Measurements from ENCODE around the gene TMEM94. TPM values are rescaled to one million over a fixed set of nuclear protein-coding genes. Genes with fewer than 3 reads are reported as not detected.

TMEM94 gene
- total and polyA plus RNA-seq, 2 of the 4 experiments (the other 2 are of a cell fraction) = 8.4 to 64.7 TPM

- no peak overlapping the region for H3K56ac ChIP-seq (ENCODE audit: extremely low read depth, insufficient read depth, low read length)
- no peaks in the 10 kb centered on the region for H3K4me1 ChIP-seq (ENCODE audit: control insufficient read depth, insufficient read depth, low read length)
- POLR2A ChIA-PET (ENCODE audit: unreplicated experiment) = no interaction called here
- H3K23ac ChIP-seq (ENCODE audit: low read depth, low read length) = no peak overlapping the region
- no peak overlapping the region for H3K4me2 ChIP-seq (ENCODE audit: low read depth, low read length)
- no peak overlapping the region for H2AK5ac ChIP-seq (ENCODE audit: low read depth, low read length)
- H2BK5ac ChIP-seq (ENCODE audit: low read depth, low read length, poor library complexity, severe bottlenecking) = no peak overlapping the region
- no peak for DNase-seq
- H3K9ac ChIP-seq (ENCODE audit: low read depth, low read length) = no peak overlapping the region
- no peak overlapping the region for H2BK120ac ChIP-seq (ENCODE audit: low read depth, low read length)
- no peaks in the 10 kb centered on the region; a peak in 1 of 4 replicates for H3K79me1 ChIP-seq (ENCODE audit: low read depth in 1 of 2, low read length in 2 of 2)
- H3K36me3 ChIP-seq (ENCODE audit: control insufficient read depth, insufficient read depth, low read length) = peaks cover 61% of the 10 kb centered on the region
- intact Hi-C loops (cut with micrococcal nuclease) = no loop called here
- H3K4ac ChIP-seq (ENCODE audit: low read depth, low read length) = no peak overlapping the region
- CTCF ChIA-PET = no interaction called here
- H3K4me3 ChIP-seq (ENCODE audit: insufficient read depth, low read depth, low read length) = no peak overlapping the region
- H3K27ac ChIP-seq (ENCODE audit: insufficient read depth, low read length) = no peak overlapping the region
- no peak overlapping the region for H2BK20ac ChIP-seq (ENCODE audit: low read depth, low read length)
- H3K9me3 ChIP-seq (ENCODE audit: control insufficient read depth, insufficient read depth, low read length) = no peaks in the 10 kb centered on the region
- H2AFZ ChIP-seq (replicated peaks; ENCODE audit: low read length, poor library complexity) = no peak overlapping the region
- H3K18ac ChIP-seq (ENCODE audit: low read depth, low read length) = no peak overlapping the region
- in situ Hi-C loops (cut with MboI; ENCODE audit: low sequenced_read_pairs) = no loop called here
- no peaks in the 10 kb centered on the region for H3K9me1 ChIP-seq (ENCODE audit: insufficient read depth, low read length)
- no peak overlapping the region for H2BK15ac ChIP-seq (ENCODE audit: low read depth, low read length)
- no peak overlapping the region for H3K14ac ChIP-seq (replicated peaks; ENCODE audit: low read depth, low read length)
- no peaks in the 10 kb centered on the region for H3K27me3 ChIP-seq (ENCODE audit: control insufficient read depth, insufficient read depth, low read length)
- no TSS peak for BruUV-seq (replicated peaks)
- dilution Hi-C loops (cut with HindIII; ENCODE audit: low sequenced_read_pairs, unreplicated experiment) = no loop called here
- H4K91ac ChIP-seq (ENCODE audit: insufficient read depth, low read depth, low read length) = no peak overlapping the region
- H2AK9ac ChIP-seq (replicated peaks; ENCODE audit: low read depth, low read length, poor library complexity) = no peak overlapping the region
- no peak overlapping the region for H4K5ac ChIP-seq (ENCODE audit: low read depth, low read length)
- ATAC-seq (ENCODE audit: low read depth) = no peak
- TF ChIP-seq, protein P1, sequence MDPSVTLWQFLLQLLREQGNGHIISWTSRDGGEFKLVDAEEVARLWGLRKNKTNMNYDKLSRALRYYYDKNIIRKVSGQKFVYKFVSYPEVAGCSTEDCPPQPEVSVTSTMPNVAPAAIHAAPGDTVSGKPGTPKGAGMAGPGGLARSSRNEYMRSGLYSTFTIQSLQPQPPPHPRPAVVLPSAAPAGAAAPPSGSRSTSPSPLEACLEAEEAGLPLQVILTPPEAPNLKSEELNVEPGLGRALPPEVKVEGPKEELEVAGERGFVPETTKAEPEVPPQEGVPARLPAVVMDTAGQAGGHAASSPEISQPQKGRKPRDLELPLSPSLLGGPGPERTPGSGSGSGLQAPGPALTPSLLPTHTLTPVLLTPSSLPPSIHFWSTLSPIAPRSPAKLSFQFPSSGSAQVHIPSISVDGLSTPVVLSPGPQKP (IDR thresholded peaks at IDR 0.05; ENCODE audit: borderline replicate concordance, low read depth, low read length) = no peak
- TF ChIP-seq MXI1 (IDR thresholded peaks at IDR 0.05; ENCODE audit: borderline replicate concordance, low read depth, low read length) = no peak
- H4K20me1 ChIP-seq (ENCODE audit: insufficient read depth, low read length) = no peaks in the 10 kb centered on the region
- no peak overlapping the region for H4K8ac ChIP-seq (ENCODE audit: low read depth in 2 of 2, low read length in 2 of 2)
- 95% methylated on average over 4 of the region's 14 CpGs; no CpG with 5 or more reads in 1 of the 2 experiments for WGBS, 2 experiments (ENCODE audit: extremely low coverage in 2 of 2, insufficient read length in 1 of 2)
These were observed 38.0 kb downstream of the TMEM94 start for GRCh38 chr17:75494326-75494877.

Data from IMR-90 (cell line).